Endothelial cell of umbilical vein (primary cell): ENCODE measurements around the gene ZNF511.

Source experiments
- CTCF ChIP-seq, 2 donors: IDR thresholded peaks; 1 replicate in 1 of 2; 2 replicates in 1 of 2; pipeline ENCODE4 v1.5.1; 2011; ENCODE audit warnings: low read length in 2 of 2, mild to moderate bottlenecking in 2 of 2, moderate library complexity in 2 of 2, control low read depth in 1 of 2, inconsistent platforms in 1 of 2, low read depth in 1 of 2; ENCODE audit not compliant: insufficient read depth in 1 of 2; ENCODE audit errors: extremely low read depth in 1 of 2
- EZH2 ChIP-seq: IDR thresholded peaks from 2 replicates; pipeline ENCODE4 v1.6.1; 2012; ENCODE audit warnings: borderline replicate concordance, low read depth, mild to moderate bottlenecking, moderate library complexity, low read length, inconsistent platforms; ENCODE audit not compliant: severe bottlenecking
- MAX ChIP-seq: IDR thresholded peaks from 2 replicates; pipeline ENCODE4 v1.6.1; 2011; ENCODE audit not compliant: insufficient read depth, insufficient read length
- MYC ChIP-seq: IDR thresholded peaks from one replicate; pipeline ENCODE4 v1.6.1; 2011; ENCODE audit warnings: mild to moderate bottlenecking, low read depth, low read length
- POLR2A ChIP-seq: IDR thresholded peaks from 2 replicates; pipeline ENCODE4 v1.6.1; 2012; ENCODE audit warnings: low read depth, mild to moderate bottlenecking, control low read depth, low read length

GRCh38 chr10:133285217-133285616 lies 23.5 kb upstream of the ZNF511 start:
- TF ChIP-seq CTCF (IDR thresholded peaks at IDR 0.05; ENCODE audit: extremely low read depth in 1 of 2, insufficient read depth in 1 of 2, low read depth in 1 of 2, low read length in 2 of 2): no peak
- TF ChIP-seq MYC: no peak
- TF ChIP-seq POLR2A: no peak
- no peak for TF ChIP-seq EZH2
- no peak for TF ChIP-seq MAX
